Measurements from ENCODE around the gene BPIFB6.

Gene BPIFB6

DNA sequence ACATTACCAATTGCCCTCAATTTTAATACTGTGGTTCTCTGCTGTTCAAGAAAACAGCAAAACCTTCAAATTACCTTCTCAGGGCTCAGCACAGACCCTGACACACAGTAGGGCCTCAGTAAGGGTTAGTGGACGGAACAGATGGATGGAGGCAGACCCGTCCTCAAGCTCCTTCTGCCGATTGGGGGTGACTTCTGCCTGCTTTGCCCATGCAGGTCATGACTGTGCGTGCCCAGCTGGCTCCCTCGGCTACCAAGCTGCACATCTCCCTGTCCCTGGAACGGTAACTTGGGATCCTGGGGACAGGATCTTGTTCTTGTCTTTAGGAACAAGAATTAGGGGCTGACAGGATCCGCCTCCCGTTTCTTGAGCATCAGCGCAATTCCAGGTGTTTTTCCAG lies 38.2 kb downstream of the BPIFB6 start:
- DNase-seq = no peak
- Histone ChIP-seq H4K20me1 (ENCODE audit: insufficient read depth, low read length) (no peaks in the 10 kb centered on the region), H3K4me3 (ENCODE audit: low read length) (no peak overlapping the region), H3K27me3 (replicated peaks; ENCODE audit: insufficient read depth, low read length) (peaks cover 45% of the 10 kb centered on the region), H3K9ac (ENCODE audit: low read length) (no peak overlapping the region), H3K9me3 (replicated peaks; ENCODE audit: insufficient read depth, low read length) (no peaks in the 10 kb centered on the region), H3K4me1 (ENCODE audit: low read length) (no peaks in the 10 kb centered on the region), H3K27ac (ENCODE audit: low read length) (no peak overlapping the region), H3K36me3 (replicated peaks; ENCODE audit: insufficient read depth, low read length) (no peaks in the 10 kb centered on the region), H3K79me2 (ENCODE audit: low read length) (no peaks in the 10 kb centered on the region), H2AFZ (ENCODE audit: low read length) (no peak overlapping the region), H3F3A (ENCODE audit: insufficient read depth, low read length) (no peaks in the 10 kb centered on the region), H3K4me2 (ENCODE audit: low read depth, low read length) (no peak overlapping the region), H3K9me2 (replicated peaks; ENCODE audit: insufficient read depth, low read length) (no peaks in the 10 kb centered on the region)
- no peak for TF ChIP-seq EZH2phosphoT487 (IDR thresholded peaks at IDR 0.05; ENCODE audit: low read length)
- TF ChIP-seq EZH2 (optimal IDR thresholded peaks at IDR 0.05; ENCODE audit: low read depth, low read length) = no peak
- TF ChIP-seq CTCF (IDR thresholded peaks at IDR 0.05; ENCODE audit: low read length) = no peak

- no peak overlapping the region for H3K27ac ChIP-seq (ENCODE audit: low read length)
- H3K4me3 ChIP-seq (ENCODE audit: low read length) = no peak overlapping the region
Observed at GRCh38 chr20:33070111-33071053, 38.9 kb downstream of the BPIFB6 start.

DNA sequence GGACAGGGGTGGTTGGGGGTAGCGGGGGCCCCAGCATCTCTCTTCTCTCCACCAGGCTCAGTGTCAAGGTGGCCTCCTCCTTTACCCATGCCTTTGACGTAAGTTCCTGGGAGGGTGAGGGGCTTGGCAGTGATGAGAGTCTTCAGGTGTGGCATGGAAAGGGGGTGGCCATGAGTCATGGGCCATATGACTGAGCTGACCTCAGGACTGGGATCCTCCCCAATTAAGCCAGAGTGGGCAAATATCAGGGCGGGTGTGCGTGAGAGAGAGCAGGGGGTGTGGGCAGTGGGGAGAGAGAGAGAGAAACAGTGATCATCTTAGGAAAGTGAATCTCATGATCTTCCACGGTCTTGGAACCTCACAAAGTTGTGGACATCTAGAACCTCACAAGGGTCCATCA lies 39.8 kb downstream of the BPIFB6 start:
- H3K4me2 ChIP-seq (ENCODE audit: low read depth, low read length) = no peak overlapping the region
- H3K4me1 ChIP-seq (ENCODE audit: low read length) = no peaks in the 10 kb centered on the region
- H3K79me2 ChIP-seq (ENCODE audit: low read length) = no peaks in the 10 kb centered on the region
- H3K27ac ChIP-seq (ENCODE audit: low read length) = no peak overlapping the region
- H3K36me3 ChIP-seq (replicated peaks; ENCODE audit: insufficient read depth, low read length) = no peaks in the 10 kb centered on the region
- H4K20me1 ChIP-seq (ENCODE audit: insufficient read depth, low read length) = no peaks in the 10 kb centered on the region
- no peak overlapping the region for H3K4me3 ChIP-seq (ENCODE audit: low read length)
- H3F3A ChIP-seq (ENCODE audit: insufficient read depth, low read length) = no peaks in the 10 kb centered on the region
- H3K9me3 ChIP-seq (replicated peaks; ENCODE audit: insufficient read depth, low read length) = no peaks in the 10 kb centered on the region
- H3K9me2 ChIP-seq (replicated peaks; ENCODE audit: insufficient read depth, low read length) = no peaks in the 10 kb centered on the region
- no peak overlapping the region for H2AFZ ChIP-seq (ENCODE audit: low read length)
- peaks cover 59% of the 10 kb centered on the region for H3K27me3 ChIP-seq (replicated peaks; ENCODE audit: insufficient read depth, low read length)
- TF ChIP-seq CTCF (IDR thresholded peaks at IDR 0.05; ENCODE audit: low read length) = no peak
- no peak for TF ChIP-seq EZH2 (optimal IDR thresholded peaks at IDR 0.05; ENCODE audit: low read depth, low read length)
- TF ChIP-seq EZH2phosphoT487 (IDR thresholded peaks at IDR 0.05; ENCODE audit: low read length) = no peak
- DNase-seq = no peak
- H3K9ac ChIP-seq (ENCODE audit: low read length) = no peak overlapping the region

More at GRCh38 chr20:33070111-33071053, 38.9 kb downstream of the BPIFB6 start:
- H3K79me2 ChIP-seq (ENCODE audit: low read length) = no peaks in the 10 kb centered on the region
- H3K9ac ChIP-seq (ENCODE audit: low read length) = no peak overlapping the region
- no peaks in the 10 kb centered on the region for H3K9me3 ChIP-seq (replicated peaks; ENCODE audit: insufficient read depth, low read length)
- H3K4me1 ChIP-seq (ENCODE audit: low read length) = no peaks in the 10 kb centered on the region
- peaks cover 51% of the 10 kb centered on the region for H3K27me3 ChIP-seq (replicated peaks; ENCODE audit: insufficient read depth, low read length)
- no peaks in the 10 kb centered on the region for H3K36me3 ChIP-seq (replicated peaks; ENCODE audit: insufficient read depth, low read length)
- H4K20me1 ChIP-seq (ENCODE audit: insufficient read depth, low read length) = no peaks in the 10 kb centered on the region
- no peak overlapping the region for H3K4me2 ChIP-seq (ENCODE audit: low read depth, low read length)
- no peak for TF ChIP-seq EZH2 (optimal IDR thresholded peaks at IDR 0.05; ENCODE audit: low read depth, low read length)
- no peak for TF ChIP-seq EZH2phosphoT487 (IDR thresholded peaks at IDR 0.05; ENCODE audit: low read length)
- TF ChIP-seq CTCF (IDR thresholded peaks at IDR 0.05; ENCODE audit: low read length) = no peak
- no peak overlapping the region for H2AFZ ChIP-seq (ENCODE audit: low read length)
- no peak for DNase-seq
- H3K9me2 ChIP-seq (replicated peaks; ENCODE audit: insufficient read depth, low read length) = no peaks in the 10 kb centered on the region
- H3F3A ChIP-seq (ENCODE audit: insufficient read depth, low read length) = no peaks in the 10 kb centered on the region

All from MM.1S (cell line).